ENCODE results near the gene LGALSL. TPM values are rescaled to one million over a fixed set of nuclear protein-coding genes. Genes with fewer than 3 reads are reported as not detected.

LGALSL gene
- total RNA-seq (5.4 TPM), polyA plus RNA-seq (under 1 TPM in 2 of 4 donors, not detected in 2; 0.11 to 0.28 TPM)

DNA sequence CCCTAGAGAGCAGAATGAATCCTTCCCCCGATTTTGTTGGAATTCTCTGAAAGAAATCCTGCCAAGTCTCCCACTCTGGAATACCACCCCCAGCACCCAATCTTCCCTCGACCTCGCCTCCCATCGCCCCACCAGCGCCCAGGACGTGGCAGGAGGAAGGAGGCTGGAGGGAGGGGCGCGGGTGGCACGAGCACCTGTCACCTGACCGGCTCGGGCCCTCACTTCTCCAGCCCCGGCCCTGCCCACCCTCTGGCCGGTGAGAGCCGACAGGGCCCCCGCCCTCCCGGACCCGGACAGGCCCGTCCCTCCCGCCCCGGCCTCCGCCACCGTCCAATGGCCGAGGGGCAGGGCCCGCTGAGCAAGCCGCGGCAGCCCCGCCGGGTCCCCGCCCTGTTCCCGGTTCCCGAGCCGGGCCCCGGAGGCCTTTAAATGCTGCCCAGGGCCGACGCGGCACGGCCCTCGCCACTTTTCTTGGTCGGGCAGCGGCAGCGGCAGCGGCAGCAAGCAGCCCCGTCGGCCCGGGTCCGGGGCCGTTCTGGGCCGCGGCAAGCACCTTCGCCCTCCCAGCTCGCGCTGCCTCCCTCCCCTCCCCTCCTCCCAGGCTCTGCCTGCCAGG lies at the start of gene LGALSL:
LGALSL (plus strand) TSS at position 393 of the 616 bp plus-strand sequence. CDS start 384 bp downstream, outside the sequence.
- DNase-seq (peak in 2 of 3 donors; percentile 4 to 54), ATAC-seq (ENCODE audit: low read depth in 2 of 2) (peak; percentile 43 to 59)
- Histone ChIP-seq H3K36me3 (ENCODE audit: control insufficient read depth, insufficient read depth, low read length) (no peaks in the 10 kb centered on the region), H3K27me3 (ENCODE audit: control insufficient read depth, insufficient read depth, low read length) (peaks cover 18% of the 10 kb centered on the region), H3K4me3 (ENCODE audit: low read depth, low read length) (peak within 1 kb of the TSS; percentile 59), H3K27ac (ENCODE audit: insufficient read depth, low read length, poor library complexity, severe bottlenecking) (no peak within 1 kb of the TSS), H3K9me3 (ENCODE audit: control insufficient read depth in 2 of 2, low read length in 2 of 2) (no peaks in the 10 kb centered on the region), H3K4me1 (ENCODE audit: control insufficient read depth, insufficient read depth, low read length, poor library complexity, severe bottlenecking) (peaks cover 6% of the 10 kb centered on the region)
- peak within 1 kb of the TSS; percentile 83 to 91 (median 89) for H3K4me3 Mint-ChIP-seq
- H3K4me1 Mint-ChIP-seq = peaks cover 0 to 11% (median 6%) of the 10 kb centered on the region in 4 donors
- H3K27me3 Mint-ChIP-seq = peaks cover 43% of the 10 kb centered on the region
- H3K36me3 Mint-ChIP-seq = no peaks in the 10 kb centered on the region
- peak within 1 kb of the TSS in 1 of 3 donors; percentile 12 for H3K27ac Mint-ChIP-seq
- no peaks in the 10 kb centered on the region for H3K9me3 Mint-ChIP-seq

DNA sequence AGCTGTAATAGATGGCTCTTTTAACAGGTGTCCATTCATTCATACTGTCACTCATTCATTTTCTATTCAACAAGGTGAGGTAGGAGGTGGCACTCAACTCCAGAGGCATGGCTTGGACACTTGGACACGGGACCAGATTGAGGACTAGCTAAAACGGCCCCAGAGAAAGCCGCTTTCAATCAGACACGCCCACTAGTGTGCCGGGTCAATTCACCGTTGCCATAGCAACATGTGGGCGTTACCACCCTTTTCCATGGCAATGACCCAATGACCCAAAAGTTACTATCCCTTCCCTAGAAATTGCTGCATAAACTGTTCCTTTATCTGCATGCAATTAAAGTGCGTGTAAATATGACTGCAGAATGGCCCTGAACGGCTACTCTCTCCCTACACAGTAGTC lies 49.2 kb upstream of the LGALSL start:
- no peaks in the 10 kb centered on the region for H3K36me3 Mint-ChIP-seq

DNA sequence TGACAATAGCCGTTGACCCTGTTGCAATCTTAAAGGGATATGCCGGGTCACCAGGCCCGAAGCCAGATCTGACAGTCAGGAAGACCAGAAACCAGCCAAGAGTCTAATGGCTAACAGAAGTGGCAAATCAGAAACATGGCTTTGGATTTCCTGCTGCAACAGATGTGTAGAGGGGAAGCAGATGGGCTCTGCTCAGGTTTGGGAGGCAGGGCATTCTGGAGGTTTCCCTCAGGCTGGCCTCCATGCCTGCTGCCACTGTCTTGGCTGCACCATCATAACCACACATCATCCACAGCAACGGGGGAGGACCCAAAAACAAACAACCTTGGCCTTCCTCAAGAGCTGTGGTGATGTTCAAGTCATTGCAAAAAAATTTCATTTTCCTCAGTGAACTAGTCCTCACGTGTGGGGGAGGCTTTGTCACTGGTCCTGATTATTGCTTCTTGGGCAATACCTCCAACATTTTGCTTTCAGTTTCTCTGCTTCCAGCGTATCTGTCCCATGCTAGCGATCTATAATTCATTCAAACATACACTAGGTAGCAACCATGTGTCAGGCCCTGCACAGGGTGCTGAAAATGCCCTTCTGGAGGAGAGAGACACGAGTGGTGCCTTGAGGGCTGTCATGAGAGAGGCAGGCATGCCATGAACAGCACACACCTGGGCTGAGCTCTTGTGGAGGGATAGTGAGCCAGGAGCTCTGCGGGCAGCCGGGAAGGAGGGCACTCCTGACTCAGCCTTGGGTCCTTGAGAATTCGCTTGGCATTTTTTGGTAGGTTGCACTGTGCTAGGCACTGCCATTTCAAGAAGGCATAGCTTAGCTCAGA lies 48.2 kb upstream of the LGALSL start:
- DNase-seq = no peak
- ATAC-seq (ENCODE audit: low read depth in 2 of 2) = no peak
- H3K27ac ChIP-seq (ENCODE audit: insufficient read depth, low read length, poor library complexity, severe bottlenecking) = no peak overlapping the region
- no peaks in the 10 kb centered on the region for H3K4me1 ChIP-seq (ENCODE audit: control insufficient read depth, insufficient read depth, low read length, poor library complexity, severe bottlenecking)
- H3K27me3 Mint-ChIP-seq = peaks cover 4% of the 10 kb centered on the region
- peaks cover 0 to 2% (median 0%) of the 10 kb centered on the region in 4 donors for H3K4me1 Mint-ChIP-seq
- no peaks in the 10 kb centered on the region for H3K36me3 Mint-ChIP-seq
- no peak overlapping the region for H3K4me3 ChIP-seq (ENCODE audit: low read depth, low read length)
- H3K27me3 ChIP-seq (ENCODE audit: control insufficient read depth, insufficient read depth, low read length) = peaks cover 7% of the 10 kb centered on the region
- peaks cover 0 to 2% (median 0%) of the 10 kb centered on the region in 7 donors for H3K9me3 Mint-ChIP-seq
- no peak overlapping the region for H3K4me3 Mint-ChIP-seq
- no peak overlapping the region for H3K27ac Mint-ChIP-seq
- H3K36me3 ChIP-seq (ENCODE audit: control insufficient read depth, insufficient read depth, low read length) = no peaks in the 10 kb centered on the region
- no peaks in the 10 kb centered on the region for H3K9me3 ChIP-seq (ENCODE audit: control insufficient read depth in 2 of 2, low read length in 2 of 2)

More for the DNA sequence above, 49.2 kb upstream of the LGALSL start:
- H3K4me3 Mint-ChIP-seq = no peak overlapping the region
- peaks cover 5% of the 10 kb centered on the region for H3K27me3 ChIP-seq (ENCODE audit: control insufficient read depth, insufficient read depth, low read length)
- no peaks in the 10 kb centered on the region for H3K9me3 ChIP-seq (ENCODE audit: control insufficient read depth in 2 of 2, low read length in 2 of 2)
- no peak overlapping the region for H3K27ac ChIP-seq (ENCODE audit: insufficient read depth, low read length, poor library complexity, severe bottlenecking)
- no peaks in the 10 kb centered on the region for H3K4me1 ChIP-seq (ENCODE audit: control insufficient read depth, insufficient read depth, low read length, poor library complexity, severe bottlenecking)
- DNase-seq = no peak
- H3K27ac Mint-ChIP-seq = no peak overlapping the region
- H3K4me1 Mint-ChIP-seq = peaks cover 0 to 2% (median 0%) of the 10 kb centered on the region in 4 donors
- H3K27me3 Mint-ChIP-seq = peaks cover 4% of the 10 kb centered on the region
- no peaks in the 10 kb centered on the region for H3K36me3 ChIP-seq (ENCODE audit: control insufficient read depth, insufficient read depth, low read length)
- no peak overlapping the region for H3K4me3 ChIP-seq (ENCODE audit: low read depth, low read length)
- peaks cover 0 to 2% (median 0%) of the 10 kb centered on the region in 7 donors for H3K9me3 Mint-ChIP-seq
- no peak for ATAC-seq (ENCODE audit: low read depth in 2 of 2)

DNA sequence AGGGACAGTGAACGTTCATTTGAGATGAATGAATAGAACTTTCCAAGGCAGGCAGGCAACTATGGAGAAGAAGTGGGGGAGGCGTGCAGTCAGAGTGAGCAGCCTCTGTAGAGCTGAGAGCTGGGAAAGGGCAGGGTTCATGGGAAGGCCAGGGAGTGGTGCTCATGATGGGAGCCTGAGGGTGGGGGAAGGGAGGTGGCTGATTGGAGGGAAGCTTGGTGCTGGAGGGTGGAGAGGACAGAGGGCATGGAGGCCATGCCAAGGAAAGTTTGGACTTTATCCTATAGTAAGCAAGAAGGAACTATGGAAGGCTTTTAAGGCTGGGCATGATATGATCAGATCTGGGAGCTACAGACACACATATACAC lies 47.6 kb upstream of the LGALSL start:
- no peaks in the 10 kb centered on the region for H3K4me1 ChIP-seq (ENCODE audit: control insufficient read depth, insufficient read depth, low read length, poor library complexity, severe bottlenecking)
- peaks cover 8% of the 10 kb centered on the region for H3K27me3 ChIP-seq (ENCODE audit: control insufficient read depth, insufficient read depth, low read length)
- peaks cover 4% of the 10 kb centered on the region for H3K27me3 Mint-ChIP-seq
- H3K36me3 Mint-ChIP-seq = no peaks in the 10 kb centered on the region
- DNase-seq (no peak), ATAC-seq (ENCODE audit: low read depth in 2 of 2) (no peak)
- no peak overlapping the region for H3K27ac ChIP-seq (ENCODE audit: insufficient read depth, low read length, poor library complexity, severe bottlenecking)
- no peaks in the 10 kb centered on the region for H3K9me3 ChIP-seq (ENCODE audit: control insufficient read depth in 2 of 2, low read length in 2 of 2)
- no peak overlapping the region for H3K4me3 Mint-ChIP-seq
- H3K4me1 Mint-ChIP-seq = peaks cover 0 to 2% (median 0%) of the 10 kb centered on the region in 4 donors
- H3K36me3 ChIP-seq (ENCODE audit: control insufficient read depth, insufficient read depth, low read length) = no peaks in the 10 kb centered on the region
- no peak overlapping the region for H3K27ac Mint-ChIP-seq
- no peak overlapping the region for H3K4me3 ChIP-seq (ENCODE audit: low read depth, low read length)
- H3K9me3 Mint-ChIP-seq = peaks cover 0 to 2% (median 0%) of the 10 kb centered on the region in 7 donors

DNA sequence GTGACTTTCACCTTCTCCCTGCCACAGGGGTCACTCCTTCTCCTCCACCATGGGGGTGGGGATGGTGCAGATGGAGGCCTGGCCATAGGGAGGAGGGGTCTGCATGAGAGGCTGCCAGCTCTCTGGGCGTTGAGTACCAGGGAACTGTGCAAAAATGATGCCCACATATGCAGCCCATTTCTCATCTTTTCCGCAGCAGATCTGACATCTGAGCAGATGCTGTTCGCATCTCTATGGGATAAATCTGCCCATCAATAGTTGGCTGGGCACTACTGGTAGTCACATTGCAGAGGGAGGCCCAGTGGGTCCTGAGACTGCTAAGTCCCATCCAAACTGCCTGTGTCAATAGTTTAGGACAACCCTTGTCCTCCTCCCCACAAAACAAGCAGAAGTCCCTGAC lies 45.9 kb upstream of the LGALSL start:
- Mint-ChIP-seq H3K9me3 (peaks cover 0 to 2% (median 0%) of the 10 kb centered on the region in 7 donors), H3K4me1 (peaks cover 0 to 2% (median 0%) of the 10 kb centered on the region in 4 donors), H3K4me3 (no peak overlapping the region), H3K27me3 (no peaks in the 10 kb centered on the region), H3K36me3 (no peaks in the 10 kb centered on the region), H3K27ac (no peak overlapping the region)
- ATAC-seq (ENCODE audit: low read depth in 2 of 2) = no peak
- H3K4me3 ChIP-seq (ENCODE audit: low read depth, low read length) = no peak overlapping the region
- no peaks in the 10 kb centered on the region for H3K4me1 ChIP-seq (ENCODE audit: control insufficient read depth, insufficient read depth, low read length, poor library complexity, severe bottlenecking)
- no peaks in the 10 kb centered on the region for H3K9me3 ChIP-seq (ENCODE audit: control insufficient read depth in 2 of 2, low read length in 2 of 2)
- no peak overlapping the region for H3K27ac ChIP-seq (ENCODE audit: insufficient read depth, low read length, poor library complexity, severe bottlenecking)
- no peaks in the 10 kb centered on the region for H3K36me3 ChIP-seq (ENCODE audit: control insufficient read depth, insufficient read depth, low read length)
- DNase-seq = no peak
- peaks cover 14% of the 10 kb centered on the region for H3K27me3 ChIP-seq (ENCODE audit: control insufficient read depth, insufficient read depth, low read length)

DNA sequence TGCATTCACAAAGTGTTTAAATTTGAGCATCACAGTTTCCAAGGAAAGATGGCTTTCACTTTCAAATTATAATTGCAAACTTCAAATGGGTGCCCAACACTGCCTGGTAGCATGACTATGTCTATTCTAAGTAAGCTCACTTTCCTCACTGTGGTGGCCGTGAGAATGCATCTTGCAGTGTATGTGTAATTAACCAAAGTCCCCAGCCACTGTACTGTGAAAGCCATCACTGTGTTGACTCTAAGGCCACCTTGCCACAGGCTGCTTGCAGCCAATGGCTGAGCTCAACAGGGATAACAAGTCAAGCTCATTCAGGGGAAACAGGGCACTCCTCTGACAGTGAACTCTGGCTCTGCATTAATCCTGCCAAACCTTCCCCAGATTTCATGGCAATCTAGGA lies 43.3 kb upstream of the LGALSL start:
- ATAC-seq (ENCODE audit: low read depth in 2 of 2) = no peak
- no peaks in the 10 kb centered on the region for H3K27me3 Mint-ChIP-seq

DNA sequence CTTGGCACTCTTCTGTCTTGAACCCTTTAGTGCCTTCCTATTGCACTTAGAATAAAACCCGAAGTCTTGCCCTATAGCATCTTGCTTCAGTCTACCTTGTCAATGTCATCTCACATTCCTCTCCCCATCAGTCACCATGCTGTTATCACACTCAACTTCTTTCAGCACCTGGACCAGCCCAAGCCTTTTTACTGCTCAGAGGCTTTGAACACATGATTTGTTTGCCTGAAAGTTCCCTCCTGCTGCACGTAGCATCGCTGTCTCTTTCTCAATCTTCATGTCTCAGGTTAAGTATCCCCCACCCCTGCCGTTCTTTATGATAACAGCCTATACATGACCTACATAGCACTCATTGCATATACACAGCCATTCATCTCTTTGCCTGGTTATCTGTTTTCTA lies 41.3 kb upstream of the LGALSL start:
- Histone ChIP-seq H3K27ac (ENCODE audit: insufficient read depth, low read length, poor library complexity, severe bottlenecking) (no peak overlapping the region), H3K4me1 (ENCODE audit: control insufficient read depth, insufficient read depth, low read length, poor library complexity, severe bottlenecking) (no peaks in the 10 kb centered on the region), H3K4me3 (ENCODE audit: low read depth, low read length) (no peak overlapping the region), H3K36me3 (ENCODE audit: control insufficient read depth, insufficient read depth, low read length) (no peaks in the 10 kb centered on the region), H3K9me3 (ENCODE audit: control insufficient read depth in 2 of 2, low read length in 2 of 2) (no peaks in the 10 kb centered on the region), H3K27me3 (ENCODE audit: control insufficient read depth, insufficient read depth, low read length) (peaks cover 14% of the 10 kb centered on the region)
- Mint-ChIP-seq H3K36me3 (no peaks in the 10 kb centered on the region), H3K4me3 (no peak overlapping the region), H3K27me3 (peaks cover 2% of the 10 kb centered on the region), H3K4me1 (no peaks in the 10 kb centered on the region), H3K9me3 (no peaks in the 10 kb centered on the region), H3K27ac (no peak overlapping the region)
- no peak for ATAC-seq (ENCODE audit: low read depth in 2 of 2)
- no peak for DNase-seq

More for the DNA sequence above, 43.3 kb upstream of the LGALSL start:
- Histone ChIP-seq H3K9me3 (ENCODE audit: control insufficient read depth in 2 of 2, low read length in 2 of 2) (no peaks in the 10 kb centered on the region), H3K4me3 (ENCODE audit: low read depth, low read length) (no peak overlapping the region), H3K4me1 (ENCODE audit: control insufficient read depth, insufficient read depth, low read length, poor library complexity, severe bottlenecking) (no peaks in the 10 kb centered on the region), H3K27ac (ENCODE audit: insufficient read depth, low read length, poor library complexity, severe bottlenecking) (no peak overlapping the region), H3K27me3 (ENCODE audit: control insufficient read depth, insufficient read depth, low read length) (peaks cover 14% of the 10 kb centered on the region), H3K36me3 (ENCODE audit: control insufficient read depth, insufficient read depth, low read length) (no peaks in the 10 kb centered on the region)
- no peaks in the 10 kb centered on the region for H3K36me3 Mint-ChIP-seq
- DNase-seq = peak in 1 of 3 donors; percentile 7
- H3K9me3 Mint-ChIP-seq = peaks cover 0 to 2% (median 0%) of the 10 kb centered on the region in 7 donors
- peaks cover 0 to 2% (median 0%) of the 10 kb centered on the region in 4 donors for H3K4me1 Mint-ChIP-seq
- no peak overlapping the region for H3K27ac Mint-ChIP-seq
- H3K4me3 Mint-ChIP-seq = no peak overlapping the region
